NCI-H345 (cell line): ENCODE data around the gene PACSIN1.

Source experiments
- DNase-seq: peaks from one replicate; lab custom pipeline; 2025; lab: John Stamatoyannopoulos, UW

Gene PACSIN1

DNA sequence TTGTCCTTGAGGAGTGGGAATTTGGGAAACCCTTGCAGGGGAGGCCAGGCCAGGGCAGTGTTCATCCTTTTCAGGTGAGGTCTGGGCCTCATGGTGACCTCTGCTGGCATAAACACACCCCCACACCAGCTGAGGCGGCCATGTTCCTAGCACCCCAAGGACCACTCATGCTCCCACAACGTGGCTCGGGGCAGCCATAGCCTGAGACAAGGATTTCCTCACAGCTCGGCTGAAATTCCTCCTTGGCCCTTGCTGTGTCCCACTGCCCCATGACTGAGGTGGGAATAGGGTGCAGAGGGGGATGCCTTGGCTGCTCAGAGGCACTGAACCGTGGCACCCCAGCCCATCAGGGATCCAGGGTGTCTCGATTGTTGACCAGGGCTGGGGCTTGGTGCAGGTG, 117.6 kb downstream of the PACSIN1 start:
- no peak for DNase-seq

DNA sequence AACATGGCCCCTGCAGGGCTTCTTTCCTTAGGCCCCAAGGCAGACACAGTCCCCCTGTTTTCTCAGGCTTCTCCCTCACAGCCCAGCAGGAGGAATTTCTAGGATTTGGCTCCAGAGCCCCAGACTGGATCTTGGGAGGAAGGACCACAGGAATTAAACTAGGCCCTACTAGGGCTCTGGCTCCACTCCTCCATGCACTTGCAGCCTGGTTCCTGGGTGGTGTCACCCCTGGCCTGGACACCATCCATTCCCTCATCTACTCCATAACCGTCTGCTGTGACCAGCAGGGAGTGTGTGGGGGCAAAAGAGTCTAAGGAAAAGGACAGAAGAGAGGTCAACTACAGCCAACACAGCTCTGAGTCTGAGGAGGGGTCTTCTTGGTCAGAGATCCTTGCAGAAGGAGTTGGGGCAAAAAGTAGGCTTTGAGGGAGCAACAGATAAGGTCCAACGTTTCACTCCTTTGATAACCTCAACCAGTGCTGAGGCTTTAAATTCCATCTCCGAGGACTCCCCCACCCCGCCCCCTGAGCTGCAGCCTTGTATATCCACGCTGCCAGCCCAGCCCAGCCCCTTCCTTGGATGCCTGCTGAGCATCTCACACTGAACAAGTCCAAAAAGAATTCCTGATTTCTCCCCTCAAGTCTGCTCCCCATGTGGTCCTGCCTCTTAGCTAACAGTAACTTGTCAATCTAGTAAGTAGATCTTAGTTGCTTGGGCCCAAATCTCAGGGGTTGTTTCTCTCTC, 118.2 kb downstream of the PACSIN1 start:
- DNase-seq, result no peak

DNA sequence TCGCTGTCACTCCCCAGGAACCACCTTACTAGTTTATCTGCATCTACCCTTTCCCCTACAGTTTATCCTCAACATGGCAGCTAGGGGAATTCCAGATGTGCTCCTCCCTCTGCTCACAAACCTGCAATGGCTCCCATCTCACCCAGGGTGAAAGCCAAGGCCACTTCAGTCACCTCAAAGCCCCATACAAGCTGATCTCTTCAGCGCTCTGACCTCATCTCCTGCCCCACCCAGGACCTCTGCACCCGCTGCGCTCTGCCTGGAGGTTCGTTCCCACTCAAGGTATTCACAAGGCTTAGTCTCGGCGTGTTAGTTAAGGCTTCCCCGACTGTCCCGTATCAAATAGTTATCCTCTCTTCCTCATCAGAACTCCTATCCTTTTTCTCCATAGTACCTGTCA, 118.8 kb downstream of the PACSIN1 start:
- DNase-seq, result no peak
